WTC11 (cell line): ENCODE results near the gene OSBPL9.

Experiments used
- CREB1 ChIP-seq: sonication (generic); formaldehyde crosslinking; IDR thresholded peaks from 2 replicates; pipeline ENCODE4 v1.8.0; 2023; ENCODE audit warnings: mild to moderate bottlenecking, missing genetic modification reagents
- CTCF ChIP-seq: fragments of 200-600 bp; IDR thresholded peaks from 2 replicates; pipeline ENCODE4 v1.8.0; 2022; ENCODE audit warnings: antibody characterized with exemption
- ETV6 ChIP-seq: sonication (generic); formaldehyde crosslinking; IDR thresholded peaks from 2 replicates; pipeline ENCODE4 v1.8.1; 2022; ENCODE audit warnings: mild to moderate bottlenecking, missing genetic modification reagents
- SP1 ChIP-seq: sonication (generic); formaldehyde crosslinking; conservative IDR thresholded peaks from 2 replicates; pipeline ENCODE4 v1.8.1; 2022; ENCODE audit warnings: missing genetic modification reagents
- TEAD4 ChIP-seq: sonication (generic); formaldehyde crosslinking; IDR thresholded peaks from 2 replicates; pipeline ENCODE4 v1.8.0; 2022; ENCODE audit warnings: mild to moderate bottlenecking, missing genetic modification reagents
- USF2 ChIP-seq: sonication (generic); formaldehyde crosslinking; IDR thresholded peaks from 2 replicates; pipeline ENCODE4 v1.8.1; 2023; ENCODE audit warnings: mild to moderate bottlenecking, missing genetic modification reagents, moderate library complexity
- TF ChIP-seq, protein P1 (sequence below): sonication (generic); formaldehyde crosslinking; IDR thresholded peaks from 2 replicates; pipeline ENCODE4 v1.8.0; 2022; ENCODE audit warnings: mild to moderate bottlenecking, missing genetic modification reagents
- TF ChIP-seq, protein P2 (sequence below): fragments of 250-450 bp; sonication (Bioruptor Pico); IDR thresholded peaks from 2 replicates; pipeline ENCODE4 v1.9.0; 2021; ENCODE audit warnings: moderate library complexity, mild to moderate bottlenecking, inconsistent platforms, borderline replicate concordance

GRCh38 chr1:51584021-51584420, 32.9 kb upstream of the OSBPL9 start:
- no peak for TF ChIP-seq CTCF
- TF ChIP-seq, protein P1, sequence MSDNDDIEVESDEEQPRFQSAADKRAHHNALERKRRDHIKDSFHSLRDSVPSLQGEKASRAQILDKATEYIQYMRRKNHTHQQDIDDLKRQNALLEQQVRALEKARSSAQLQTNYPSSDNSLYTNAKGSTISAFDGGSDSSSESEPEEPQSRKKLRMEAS (CRISPR knock-in tag) = no peak
- TF ChIP-seq ETV6 (CRISPR knock-in tag) = no peak
- no peak for TF ChIP-seq USF2 (CRISPR knock-in tag)
- TF ChIP-seq SP1 (CRISPR knock-in tag) = no peak
- TF ChIP-seq TEAD4 (CRISPR knock-in tag) = no peak
- no peak for TF ChIP-seq CREB1
- TF ChIP-seq, protein P2, sequence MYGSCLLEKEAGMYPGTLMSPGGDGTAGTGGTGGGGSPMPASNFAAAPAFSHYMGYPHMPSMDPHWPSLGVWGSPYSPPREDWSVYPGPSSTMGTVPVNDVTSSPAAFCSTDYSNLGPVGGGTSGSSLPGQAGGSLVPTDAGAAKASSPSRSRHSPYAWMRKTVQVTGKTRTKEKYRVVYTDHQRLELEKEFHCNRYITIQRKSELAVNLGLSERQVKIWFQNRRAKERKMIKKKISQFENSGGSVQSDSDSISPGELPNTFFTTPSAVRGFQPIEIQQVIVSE (CRISPR knock-in tag) = no peak
